H9 (cell line): Measurements from ENCODE around the gene SLC38A1. TPM values are rescaled to one million over a fixed set of nuclear protein-coding genes. Genes with fewer than 3 reads are reported as not detected.
"Not testable (repeated sequence)": the region's sequence is repeated elsewhere in the genome, so short reads cannot be mapped to it uniquely, and the experiment has no call there.

Source experiments
- DNase-seq: peaks from one replicate; pipeline ENCODE4 v3.0.0-alpha.2; 2017
- H2AFZ ChIP-seq: one replicate; pipeline ENCODE4 v1.6.1; 2013; ENCODE audit warnings: mild to moderate bottlenecking, low read length, control low read depth, moderate library complexity
- H2AK5ac ChIP-seq: 2 replicates; pipeline ENCODE4 v1.6.1; 2013; ENCODE audit warnings: low read length, control low read depth, mixed read lengths; ENCODE audit not compliant: insufficient read length
- H2BK120ac ChIP-seq: one replicate; pipeline ENCODE4 v1.6.1; 2013; ENCODE audit warnings: low read depth, mild to moderate bottlenecking, low read length, control low read depth, inconsistent platforms; ENCODE audit not compliant: poor library complexity, severe bottlenecking
- H2BK12ac ChIP-seq: 2 replicates; pipeline ENCODE4 v1.6.1; 2013; ENCODE audit warnings: low read length, control low read depth, mixed read lengths, low read depth; ENCODE audit not compliant: insufficient read length
- H2BK15ac ChIP-seq: 2 replicates; pipeline ENCODE4 v1.6.1; 2013; ENCODE audit warnings: low read depth, low read length, control low read depth
- H2BK20ac ChIP-seq: one replicate; pipeline ENCODE4 v1.6.1; 2013; ENCODE audit warnings: low read depth, mild to moderate bottlenecking, low read length, control low read depth, inconsistent platforms; ENCODE audit not compliant: poor library complexity, severe bottlenecking
- H2BK5ac ChIP-seq: 2 replicates; pipeline ENCODE4 v1.6.1; 2013; ENCODE audit warnings: low read length, control low read depth, mixed read lengths; ENCODE audit not compliant: insufficient read length
- H3K14ac ChIP-seq: 2 replicates; pipeline ENCODE4 v1.6.1; 2013; ENCODE audit warnings: low read length, control low read depth; ENCODE audit not compliant: insufficient read depth
- H3K18ac ChIP-seq: 2 replicates; pipeline ENCODE4 v1.6.1; 2013; ENCODE audit warnings: low read depth, mild to moderate bottlenecking, mixed read lengths, low read length, control low read depth; ENCODE audit not compliant: insufficient read length
- H3K23ac ChIP-seq: 2 replicates; pipeline ENCODE4 v1.6.1; 2013; ENCODE audit warnings: low read length, control low read depth, mixed read lengths, low read depth; ENCODE audit not compliant: insufficient read length
- H3K23me2 ChIP-seq: 2 replicates; pipeline ENCODE4 v1.6.1; 2013; ENCODE audit warnings: low read depth, mild to moderate bottlenecking, mixed read lengths, low read length, control low read depth; ENCODE audit not compliant: insufficient read length, poor library complexity, severe bottlenecking
- H3K27ac ChIP-seq: 2 replicates; pipeline ENCODE4 v1.5.1; 2013; ENCODE audit warnings: low read length, control low read depth, mixed read lengths, low read depth; ENCODE audit not compliant: insufficient read length
- H3K27me3 ChIP-seq: 2 replicates; pipeline ENCODE4 v1.6.1; 2013; ENCODE audit warnings: low read length, control low read depth, inconsistent platforms; ENCODE audit not compliant: insufficient read depth
- H3K4ac ChIP-seq: 2 replicates; pipeline ENCODE4 v1.6.1; 2013; ENCODE audit warnings: low read depth, mild to moderate bottlenecking, control low read depth, inconsistent platforms, low read length, moderate library complexity
- H3K4me1 ChIP-seq: 2 replicates; pipeline ENCODE4 v1.6.1; 2013; ENCODE audit warnings: low read length, control low read depth, inconsistent platforms; ENCODE audit not compliant: insufficient read depth
- H3K4me2 ChIP-seq: 2 replicates; pipeline ENCODE4 v1.6.1; 2013; ENCODE audit warnings: low read length, control low read depth, mixed read lengths; ENCODE audit not compliant: insufficient read length, insufficient read depth
- H3K56ac ChIP-seq: 2 replicates; pipeline ENCODE4 v1.6.1; 2013; ENCODE audit warnings: low read depth, mild to moderate bottlenecking, mixed read lengths, low read length, control low read depth; ENCODE audit not compliant: insufficient read length
- H3K79me1 ChIP-seq: 2 replicates; pipeline ENCODE4 v1.6.1; 2013; ENCODE audit warnings: low read depth, mild to moderate bottlenecking, moderate library complexity, low read length, control low read depth, inconsistent platforms; ENCODE audit not compliant: insufficient read depth, poor library complexity, severe bottlenecking
- H3K79me2 ChIP-seq: 2 replicates; pipeline ENCODE4 v1.6.1; 2013; ENCODE audit warnings: low read length, control low read depth, inconsistent platforms; ENCODE audit not compliant: insufficient read depth
- H3K9ac ChIP-seq: 2 replicates; pipeline ENCODE4 v1.6.1; 2013; ENCODE audit warnings: low read length, control low read depth, mixed read lengths; ENCODE audit not compliant: insufficient read length; ENCODE audit errors: extremely low read depth
- H3K9me3 ChIP-seq: one replicate; pipeline ENCODE4 v1.6.1; 2013; ENCODE audit warnings: low read depth, low read length, inconsistent platforms; ENCODE audit not compliant: control insufficient read depth
- H3T11ph ChIP-seq: one replicate; pipeline ENCODE4 v1.6.1; 2013; ENCODE audit warnings: mild to moderate bottlenecking, low read length, control low read depth, inconsistent platforms
- H4K20me1 ChIP-seq: one replicate; pipeline ENCODE4 v1.6.1; 2013; ENCODE audit not compliant: control insufficient read depth, insufficient read length, insufficient read depth
- H4K5ac ChIP-seq: 2 replicates; pipeline ENCODE4 v1.6.1; 2013; ENCODE audit warnings: low read depth, mild to moderate bottlenecking, mixed read lengths, low read length, control low read depth; ENCODE audit not compliant: insufficient read length
- H4K8ac ChIP-seq: replicated peaks from 2 replicates; pipeline ENCODE4 v1.6.1; 2013; ENCODE audit warnings: low read length, control low read depth, mixed read lengths, low read depth; ENCODE audit not compliant: insufficient read length
- H4K91ac ChIP-seq: 2 replicates; pipeline ENCODE4 v1.6.1; 2013; ENCODE audit warnings: low read depth, mild to moderate bottlenecking, moderate library complexity, mixed read lengths, low read length, control low read depth; ENCODE audit not compliant: insufficient read length
- H3K27ac Mint-ChIP-seq, 3 experiments: 2 replicates in 2 of 3; 3 replicates in 1 of 3; pipeline ENCODE4 v1.8.0; 2020 to 2021; ENCODE audit warnings: mixed read lengths in 3 of 3, mild to moderate bottlenecking in 1 of 3, moderate library complexity in 1 of 3
- H3K27me3 Mint-ChIP-seq: 2 replicates; pipeline ENCODE4 v1.8.0; 2021; ENCODE audit warnings: low read depth, mild to moderate bottlenecking, moderate library complexity, mixed read lengths
- H3K36me3 Mint-ChIP-seq, 3 experiments: 2 replicates in 2 of 3; 3 replicates in 1 of 3; pipeline ENCODE4 v1.8.0; 2020 to 2021; ENCODE audit warnings: low read depth in 3 of 3, mixed read lengths in 3 of 3; ENCODE audit not compliant: insufficient read depth in 1 of 3
- H3K4me1 Mint-ChIP-seq, 2 experiments: 2 replicates each; pipeline ENCODE4 v1.8.0; 2020; ENCODE audit warnings: mixed read lengths in 2 of 2
- H3K4me3 Mint-ChIP-seq, 2 experiments: 2 replicates in 1 of 2; 3 replicates in 1 of 2; pipeline ENCODE4 v1.8.0; 2020 to 2021; ENCODE audit warnings: mild to moderate bottlenecking in 2 of 2, mixed read lengths in 2 of 2, moderate library complexity in 1 of 2
- H3K9me3 Mint-ChIP-seq, 2 experiments: 2 replicates in 1 of 2; 3 replicates in 1 of 2; pipeline ENCODE4 v1.8.0; 2020; ENCODE audit warnings: mild to moderate bottlenecking in 2 of 2, mixed read lengths in 2 of 2, moderate library complexity in 1 of 2
- CTCF ChIP-seq: fragments of 200-600 bp; sonication (generic); conservative IDR thresholded peaks from 3 replicates; pipeline ENCODE4 v1.8.0; 2021; ENCODE audit warnings: antibody characterized with exemption, mild to moderate bottlenecking
- WGBS: extraction: QIAGEN DNeasy Blood & Tissue Kit; methylation state at CpG from one replicate; pipeline ENCODE4 v1.1.7; 2013; ENCODE audit warnings: missing lambda C conversion rate, low lambda C conversion rate, mixed read lengths; ENCODE audit not compliant: insufficient read length; ENCODE audit errors: extremely low coverage; 5-methylcytosine and 5-hydroxymethylcytosine counted together
- total RNA-seq: library from RNA; stranded (reverse); gene quantifications from 2 replicates; pipeline ENCODE4 v1.2.1, GENCODE V29; 2021

Gene SLC38A1
- total RNA-seq, 1 experiment from 2014 or later, result 216 TPM

- WGBS, result no CpG with 5 or more reads among the region's 3 CpGs
- H3K9me3 ChIP-seq, result no peaks in the 10 kb centered on the region
- H2BK120ac ChIP-seq, result no peak overlapping the region
- no peak overlapping the region for H4K91ac ChIP-seq
- H3K36me3 Mint-ChIP-seq, result no peaks in the 10 kb centered on the region
- no peak overlapping the region for H4K5ac ChIP-seq
- TF ChIP-seq CTCF, result no peak
- H2BK5ac ChIP-seq, result no peak overlapping the region
- no peaks in the 10 kb centered on the region for H3K23me2 ChIP-seq
- H2AFZ ChIP-seq, result no peak overlapping the region
- no peak overlapping the region for H3K23ac ChIP-seq
- H3K27me3 ChIP-seq, result no peaks in the 10 kb centered on the region
- no peak overlapping the region for H3K27ac ChIP-seq
- H3K79me1 ChIP-seq, result no peaks in the 10 kb centered on the region
- no peak overlapping the region for H3T11ph ChIP-seq
- H3K4me3 Mint-ChIP-seq, result no peak overlapping the region
- H2BK20ac ChIP-seq, result no peak overlapping the region
- H2AK5ac ChIP-seq, result no peak overlapping the region
- no peak overlapping the region for H3K4ac ChIP-seq
- H3K27me3 Mint-ChIP-seq, result no peaks in the 10 kb centered on the region
- no peak overlapping the region for H3K9ac ChIP-seq
- no peak overlapping the region for H3K18ac ChIP-seq
- H3K14ac ChIP-seq, result no peak overlapping the region
- no peak overlapping the region for H2BK12ac ChIP-seq
- no peak overlapping the region for H3K56ac ChIP-seq
- no peak overlapping the region for H4K8ac ChIP-seq
- H4K20me1 ChIP-seq, result no peaks in the 10 kb centered on the region
- no peaks in the 10 kb centered on the region; a peak in 1 of 5 replicates for H3K9me3 Mint-ChIP-seq
- no peaks in the 10 kb centered on the region for H3K79me2 ChIP-seq
- no peaks in the 10 kb centered on the region for H3K4me1 Mint-ChIP-seq
- H3K4me2 ChIP-seq, result no peak overlapping the region
- H2BK15ac ChIP-seq, result no peak overlapping the region
- DNase-seq, result no peak
- no peak overlapping the region for H3K27ac Mint-ChIP-seq
- no peaks in the 10 kb centered on the region for H3K4me1 ChIP-seq
Measured at GRCh38 chr12:46164186-46164761, 104.6 kb downstream of the SLC38A1 start.

GRCh38 chr12:46162549-46163076 lies 106.2 kb downstream of the SLC38A1 start:
- not testable (repeated sequence) for H3K27me3 Mint-ChIP-seq, H4K91ac ChIP-seq, H3K79me2 ChIP-seq, H3K56ac ChIP-seq, H3K36me3 Mint-ChIP-seq, H3K79me1 ChIP-seq, H3K18ac ChIP-seq, H2BK15ac ChIP-seq, H3K27ac ChIP-seq, H2BK5ac ChIP-seq, H3T11ph ChIP-seq, H2BK120ac ChIP-seq, H3K27me3 ChIP-seq, H3K9ac ChIP-seq, H2BK20ac ChIP-seq, H3K23me2 ChIP-seq, H4K8ac ChIP-seq, H4K20me1 ChIP-seq, H3K27ac Mint-ChIP-seq, H3K23ac ChIP-seq, H3K9me3 Mint-ChIP-seq, H2AK5ac ChIP-seq, H3K4me2 ChIP-seq, DNase-seq, H3K4ac ChIP-seq, H3K14ac ChIP-seq, H3K4me1 ChIP-seq, H2AFZ ChIP-seq, H3K9me3 ChIP-seq, H3K4me3 Mint-ChIP-seq, H2BK12ac ChIP-seq, H3K4me1 Mint-ChIP-seq, H4K5ac ChIP-seq
- no CpG with 5 or more reads among the region's 4 CpGs for WGBS
